Esophagus squamous epithelium (tissue), 4 donors: ENCODE results near the gene WDR88.

Experiments used
- CTCF ChIP-seq, 6 experiments: fragments of 450-650 bp in 4 of 6; fragments of 200-600 bp in 2 of 6; sonication (generic) in 2 of 6; IDR thresholded peaks; one replicate each; pipeline ENCODE4 v1.5.1; 2016 to 2019; ENCODE audit warnings: antibody characterized with exemption in 6 of 6, mild to moderate bottlenecking in 4 of 6, moderate library complexity in 4 of 6
- POLR2A ChIP-seq, 4 donors: fragments of 450-650 bp; IDR thresholded peaks; one replicate each; pipeline ENCODE4 v1.6.1; 2017; ENCODE audit warnings: antibody characterized with exemption in 4 of 4, mild to moderate bottlenecking in 4 of 4, moderate library complexity in 3 of 4

DNA sequence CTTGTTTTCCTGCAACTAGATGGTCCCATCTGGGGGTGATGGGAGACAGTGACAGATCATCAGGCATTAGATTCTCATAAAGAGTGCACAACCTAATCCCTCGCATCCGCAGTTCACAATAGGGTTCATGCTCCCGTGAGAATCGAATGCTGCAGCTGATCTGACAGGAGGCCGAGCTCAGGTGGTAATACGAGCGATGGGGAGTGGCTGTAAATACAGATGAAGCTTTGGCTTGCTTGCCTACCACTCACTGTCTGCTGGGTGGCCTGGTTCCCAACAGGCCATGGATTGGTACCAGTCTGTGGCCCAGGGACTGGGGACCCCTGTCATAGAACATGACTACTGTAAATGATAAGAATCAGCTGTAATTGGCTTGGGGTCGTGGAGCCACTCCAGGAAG is 28.0 kb downstream of the WDR88 start:
- no peak for TF ChIP-seq CTCF (IDR thresholded peaks at IDR 0.05)
- no peak for TF ChIP-seq POLR2A (IDR thresholded peaks at IDR 0.05)
